HUES6 (cell line): ENCODE data around the gene ACTR3.
A peak's percentile ranks its signal among the peaks of the same experiment; 100 is the strongest.
"Not testable (repeated sequence)": the region's sequence is repeated elsewhere in the genome, so short reads cannot be mapped to it uniquely, and the experiment has no call there.

ENCODE experiments used
- H3K27ac ChIP-seq: 2 replicates; pipeline ENCODE4 v1.7.0; 2013; ENCODE audit warnings: low read depth, mild to moderate bottlenecking, low read length, inconsistent platforms
- H3K27me3 ChIP-seq: 2 replicates; pipeline ENCODE4 v1.6.1; 2013; ENCODE audit warnings: low read length; ENCODE audit not compliant: control insufficient read depth, insufficient read depth
- H3K36me3 ChIP-seq: 2 replicates; pipeline ENCODE4 v1.6.1; 2013; ENCODE audit warnings: low read length; ENCODE audit not compliant: control insufficient read depth, insufficient read depth
- H3K4me1 ChIP-seq: 2 replicates; pipeline ENCODE4 v1.6.1; 2013; ENCODE audit warnings: low read length; ENCODE audit not compliant: control insufficient read depth, insufficient read depth
- H3K4me3 ChIP-seq: 2 replicates; pipeline ENCODE4 v1.5.1; 2013; ENCODE audit warnings: low read depth, low read length
- H3K9ac ChIP-seq: one replicate; pipeline ENCODE4 v1.6.1; 2013; ENCODE audit warnings: mild to moderate bottlenecking, low read length
- H3K9me3 ChIP-seq: 2 replicates; pipeline ENCODE4 v1.6.1; 2013; ENCODE audit warnings: low read depth, low read length; ENCODE audit not compliant: control insufficient read depth, insufficient read depth

ACTR3 gene

DNA sequence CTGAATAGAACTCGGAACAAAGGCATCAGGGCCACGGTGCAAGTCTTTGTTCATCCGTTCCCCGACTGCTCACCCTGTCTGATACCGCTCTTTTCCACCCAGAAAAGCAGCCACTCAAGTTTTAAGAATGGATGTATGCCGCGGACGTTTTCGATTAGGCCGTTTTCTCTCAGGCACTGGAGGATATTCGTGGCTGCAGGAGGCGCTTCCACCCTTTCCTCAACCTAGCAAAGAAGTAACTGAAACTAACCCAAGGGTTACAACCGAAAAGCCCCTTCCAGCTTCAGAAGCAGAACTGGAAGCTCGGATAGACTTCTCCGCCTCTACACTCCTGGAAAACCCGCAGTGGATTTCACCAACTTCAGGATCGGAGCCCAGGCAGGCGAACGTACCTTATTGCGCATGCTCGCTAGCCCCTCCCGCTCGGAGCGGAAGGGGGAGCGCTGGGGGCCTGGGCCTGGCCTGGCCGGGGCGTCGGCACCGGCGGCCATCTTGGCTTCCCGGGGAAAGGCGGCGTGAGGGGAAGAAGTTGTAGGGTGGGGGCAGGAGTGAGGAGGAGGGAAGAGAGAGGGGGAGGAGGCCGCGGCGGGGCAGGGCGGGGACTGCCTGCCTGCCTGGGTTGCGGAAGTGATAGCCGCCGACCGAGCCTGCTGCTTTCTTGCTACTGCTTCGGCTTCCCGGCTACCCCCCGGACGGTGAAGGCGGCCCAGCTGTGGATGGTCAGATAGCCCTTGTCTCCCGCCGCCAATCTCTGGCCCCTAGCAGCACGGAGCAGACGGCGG lies at the start of gene ACTR3:
TSS of gene ACTR3 (plus strand) at position 619 of the 782 bp plus-strand sequence. CDS start 191 bp downstream, outside the sequence.
- Histone ChIP-seq H3K4me3 (peak within 1 kb of the TSS; percentile 88), H3K27me3 (no peaks in the 10 kb centered on the region), H3K9ac (peak within 1 kb of the TSS; percentile 97), H3K27ac (peak within 1 kb of the TSS; percentile 84), H3K9me3 (no peaks in the 10 kb centered on the region), H3K36me3 (peaks cover 5% of the 10 kb centered on the region; the same call in 1 of the 2 replicates), H3K4me1 (peaks cover 31% of the 10 kb centered on the region)

DNA sequence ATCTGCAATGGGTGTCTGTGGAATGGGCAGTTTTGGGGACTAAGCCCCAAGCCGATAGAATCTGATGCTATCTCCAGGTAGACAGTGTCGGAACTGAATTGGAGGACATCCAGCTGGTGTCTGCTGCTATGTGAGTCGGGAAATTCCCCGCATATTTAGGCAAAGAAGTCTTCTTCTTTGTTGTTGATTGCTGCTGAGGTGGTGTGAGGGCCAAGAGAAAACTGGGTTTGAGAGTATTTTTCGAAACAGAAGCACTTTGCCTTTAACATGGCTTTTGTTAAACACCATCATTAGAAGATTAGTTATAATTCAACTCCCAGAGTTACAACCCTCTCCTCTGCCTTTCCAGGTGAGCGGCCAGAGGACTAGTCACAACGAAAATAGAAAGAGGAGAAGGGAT lies 49.4 kb upstream of the ACTR3 start:
- no peak overlapping the region for H3K4me3 ChIP-seq
- H3K9me3 ChIP-seq, result peaks cover under 1% of the 10 kb centered on the region; the same call in 1 of the 2 replicates
- peaks cover 8% of the 10 kb centered on the region; the same call in 1 of the 2 replicates for H3K4me1 ChIP-seq
- no peak overlapping the region for H3K9ac ChIP-seq
- H3K27ac ChIP-seq, result no peak overlapping the region
- no peaks in the 10 kb centered on the region for H3K27me3 ChIP-seq
- no peaks in the 10 kb centered on the region for H3K36me3 ChIP-seq

DNA sequence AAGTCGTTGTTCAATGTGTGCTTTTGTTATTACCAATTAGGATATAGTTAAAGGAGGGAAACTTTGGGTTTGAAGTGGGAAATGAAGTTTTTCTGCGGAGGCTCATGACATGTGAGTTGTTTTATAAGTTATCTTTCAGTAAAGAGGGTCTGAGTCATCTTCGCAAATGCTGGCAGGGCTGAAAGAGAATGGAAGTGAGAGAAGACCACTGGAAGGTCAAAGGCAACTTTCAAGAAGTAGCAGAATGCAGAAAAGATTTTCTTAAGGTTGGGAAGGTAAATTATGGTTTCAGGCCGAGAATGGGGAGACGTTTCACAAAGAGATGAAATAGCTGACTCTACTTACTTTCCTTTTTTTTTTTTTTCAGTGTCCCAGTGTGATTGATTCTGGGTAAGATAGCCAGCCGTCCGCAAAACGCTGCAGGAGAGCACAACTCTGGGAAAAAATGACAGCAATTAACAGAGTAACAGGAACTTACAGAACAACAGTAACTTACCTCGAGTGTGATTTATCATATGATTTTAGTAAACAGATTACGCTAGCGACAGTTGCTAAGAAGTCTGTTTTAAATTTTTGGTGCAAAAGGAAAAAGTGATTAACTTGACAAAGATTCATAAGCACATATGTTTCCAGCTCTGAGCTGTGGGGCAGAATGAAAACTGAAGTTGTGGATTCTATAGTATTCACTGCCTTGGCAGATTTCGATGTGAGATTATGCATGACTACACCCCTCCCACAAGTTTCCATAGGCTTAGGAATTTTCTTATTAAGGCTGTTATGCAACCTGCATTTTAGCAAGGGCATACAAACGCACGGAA lies 46.8 kb upstream of the ACTR3 start:
- Histone ChIP-seq H3K27ac (no peak overlapping the region), H3K4me1 (peaks cover 8% of the 10 kb centered on the region; the same call in 1 of the 2 replicates), H3K9me3 (peaks cover 4% of the 10 kb centered on the region; the same call in 1 of the 2 replicates), H3K9ac (no peak overlapping the region), H3K4me3 (no peak overlapping the region), H3K36me3 (no peaks in the 10 kb centered on the region), H3K27me3 (no peaks in the 10 kb centered on the region)

DNA sequence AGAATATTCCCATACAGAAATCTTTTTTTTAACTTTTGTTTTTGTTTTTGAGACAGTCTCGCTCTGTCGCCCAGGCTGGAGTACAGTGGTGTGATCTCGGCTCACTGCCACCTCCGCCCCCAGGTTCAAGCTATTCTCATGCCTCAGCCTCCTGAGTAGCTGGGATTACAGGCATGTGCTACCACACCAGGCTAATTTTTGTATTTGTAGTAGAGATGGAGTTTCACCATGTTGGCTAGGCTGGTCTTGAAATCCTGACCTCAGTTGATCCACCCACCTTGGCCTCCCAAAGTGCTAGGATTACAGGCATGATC lies 46.2 kb upstream of the ACTR3 start:
- H3K36me3 ChIP-seq, H3K27ac ChIP-seq: not testable (repeated sequence)

DNA sequence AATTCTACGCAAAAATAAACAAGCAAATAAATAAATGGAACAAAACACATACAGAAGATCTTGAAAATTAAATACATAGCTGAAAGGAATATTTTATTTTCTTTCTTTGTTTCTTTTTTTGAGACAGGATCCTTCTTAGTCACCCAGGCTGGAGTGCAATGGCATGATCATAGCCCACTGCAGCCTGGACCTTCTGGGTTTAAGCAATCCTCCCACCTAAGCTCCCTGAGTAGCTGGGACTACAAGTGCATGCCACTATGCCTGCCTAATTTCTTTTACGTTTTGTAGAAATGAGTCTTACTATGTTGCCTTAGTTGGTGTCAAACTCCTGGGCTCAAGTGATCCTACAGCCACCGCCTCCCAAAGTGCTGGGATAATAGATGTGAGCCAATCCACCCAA lies 44.6 kb upstream of the ACTR3 start:
- Histone ChIP-seq H3K9me3 (peaks cover 4% of the 10 kb centered on the region; the same call in 1 of the 2 replicates), H3K4me3 (no peak overlapping the region), H3K4me1 (peaks cover 5% of the 10 kb centered on the region; the same call in 1 of the 2 replicates), H3K36me3 (no peaks in the 10 kb centered on the region), H3K27me3 (no peaks in the 10 kb centered on the region), H3K27ac (no peak overlapping the region), H3K9ac (no peak overlapping the region)

More for the DNA sequence above, 46.2 kb upstream of the ACTR3 start:
- not testable (repeated sequence) for H3K27me3 ChIP-seq, H3K4me3 ChIP-seq, H3K9ac ChIP-seq, H3K9me3 ChIP-seq, H3K4me1 ChIP-seq

DNA sequence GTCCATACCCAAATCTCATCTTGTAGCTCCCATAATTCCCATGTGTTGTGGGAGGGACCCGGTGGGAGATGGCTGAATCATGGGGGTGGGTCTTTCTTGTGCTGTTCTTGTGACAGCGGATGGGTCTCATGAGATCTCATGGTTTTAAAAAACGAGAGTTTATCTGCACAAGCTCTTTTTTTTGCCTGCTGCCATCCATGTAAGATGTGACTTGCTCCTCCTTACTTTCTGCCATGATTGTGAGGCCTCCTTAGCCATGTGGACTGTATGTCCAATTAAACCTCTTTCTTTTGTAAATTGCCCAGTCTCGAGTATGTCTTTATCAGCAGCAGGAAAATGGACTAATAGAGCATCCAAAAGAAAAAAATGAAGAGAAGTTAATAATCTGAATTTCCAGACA lies 44.1 kb upstream of the ACTR3 start:
- H3K27ac ChIP-seq, result not testable (repeated sequence)

DNA sequence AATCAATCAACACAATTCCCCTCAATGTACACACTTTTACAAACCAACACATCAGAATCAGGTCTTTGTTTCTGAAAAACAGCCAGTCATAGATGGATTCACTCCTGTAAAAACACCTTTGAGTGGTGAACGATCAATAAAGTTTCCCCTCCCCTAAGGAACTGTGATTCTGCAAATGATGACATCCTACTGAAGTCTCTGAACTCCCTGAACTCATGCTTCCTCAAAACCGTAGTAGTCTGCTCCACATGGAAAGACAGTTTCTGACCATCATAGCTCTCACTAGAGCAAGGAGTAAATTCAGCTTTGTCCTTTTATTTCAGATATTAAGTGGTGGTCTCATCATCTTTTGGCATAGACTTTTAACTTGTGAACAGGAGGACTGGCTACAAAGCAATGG lies 43.5 kb upstream of the ACTR3 start:
- no peak overlapping the region for H3K4me3 ChIP-seq
- no peaks in the 10 kb centered on the region for H3K4me1 ChIP-seq
- H3K27ac ChIP-seq, result no peak overlapping the region
- H3K9ac ChIP-seq, result no peak overlapping the region
- H3K36me3 ChIP-seq, result no peaks in the 10 kb centered on the region
- no peaks in the 10 kb centered on the region for H3K27me3 ChIP-seq
- peaks cover 4% of the 10 kb centered on the region; the same call in 1 of the 2 replicates for H3K9me3 ChIP-seq

More for the DNA sequence above, 44.1 kb upstream of the ACTR3 start:
- H3K4me3 ChIP-seq, H3K4me1 ChIP-seq, H3K9ac ChIP-seq, H3K27me3 ChIP-seq, H3K36me3 ChIP-seq, H3K9me3 ChIP-seq: not testable (repeated sequence)

DNA sequence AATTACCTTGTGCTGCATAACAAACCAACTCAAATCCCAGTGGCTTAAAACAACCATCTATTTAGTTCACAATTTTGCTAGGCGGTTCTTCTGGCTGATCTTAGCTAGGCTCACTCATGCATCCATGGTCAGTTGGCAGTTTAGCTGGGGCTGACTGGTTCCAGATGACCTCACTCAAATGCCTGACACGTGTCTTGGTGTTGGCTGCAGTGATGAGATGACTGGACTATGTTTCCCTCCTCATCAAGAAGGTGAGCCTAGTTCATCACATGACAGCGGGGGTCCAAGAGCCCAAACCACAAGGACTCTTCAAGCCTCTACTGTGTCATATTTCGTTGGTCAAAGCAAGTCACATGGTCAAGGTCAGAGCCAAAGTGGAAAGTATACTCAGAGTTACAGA lies 42.7 kb upstream of the ACTR3 start:
- Histone ChIP-seq H3K36me3 (no peaks in the 10 kb centered on the region), H3K4me1 (no peaks in the 10 kb centered on the region), H3K4me3 (no peak overlapping the region), H3K27me3 (no peaks in the 10 kb centered on the region), H3K9ac (no peak overlapping the region), H3K9me3 (peaks cover 4% of the 10 kb centered on the region; the same call in 1 of the 2 replicates), H3K27ac (no peak overlapping the region)

DNA sequence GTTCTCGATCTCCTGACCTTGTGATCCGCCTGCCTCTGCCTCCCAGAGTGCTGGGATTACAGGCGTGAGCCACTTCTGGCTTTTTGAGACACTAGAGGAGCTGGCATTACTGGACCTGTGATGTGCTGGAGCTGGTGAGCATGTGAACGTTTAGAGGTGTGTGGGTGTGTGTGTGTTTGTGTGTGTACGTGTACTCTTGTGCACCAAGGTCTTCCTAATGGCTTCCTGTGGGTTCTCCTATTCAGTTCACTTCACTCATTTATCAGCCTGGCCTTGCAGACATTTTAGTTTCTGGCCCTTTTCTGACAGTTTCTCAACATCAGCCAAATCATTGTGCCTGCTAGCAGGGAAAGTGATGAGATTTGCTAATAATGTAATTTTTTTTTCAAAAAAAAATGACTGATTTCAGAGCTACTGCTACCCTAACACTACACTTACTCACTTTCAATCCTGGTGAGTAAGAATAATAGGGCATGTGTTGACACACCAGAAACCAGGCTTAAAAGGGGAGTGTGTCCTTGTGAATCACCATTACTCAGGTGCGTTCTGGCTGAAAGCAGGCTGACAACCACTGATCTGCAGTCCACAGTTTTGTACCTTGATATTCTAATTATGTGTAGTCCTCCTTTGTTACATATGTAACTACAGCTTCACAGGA lies 41.0 kb upstream of the ACTR3 start:
- no peaks in the 10 kb centered on the region for H3K4me1 ChIP-seq
- H3K9ac ChIP-seq, result no peak overlapping the region
- peaks cover 4% of the 10 kb centered on the region; the same call in 1 of the 2 replicates for H3K9me3 ChIP-seq
- no peaks in the 10 kb centered on the region for H3K36me3 ChIP-seq
- H3K4me3 ChIP-seq, result no peak overlapping the region
- H3K27ac ChIP-seq, result no peak overlapping the region
- no peaks in the 10 kb centered on the region for H3K27me3 ChIP-seq

DNA sequence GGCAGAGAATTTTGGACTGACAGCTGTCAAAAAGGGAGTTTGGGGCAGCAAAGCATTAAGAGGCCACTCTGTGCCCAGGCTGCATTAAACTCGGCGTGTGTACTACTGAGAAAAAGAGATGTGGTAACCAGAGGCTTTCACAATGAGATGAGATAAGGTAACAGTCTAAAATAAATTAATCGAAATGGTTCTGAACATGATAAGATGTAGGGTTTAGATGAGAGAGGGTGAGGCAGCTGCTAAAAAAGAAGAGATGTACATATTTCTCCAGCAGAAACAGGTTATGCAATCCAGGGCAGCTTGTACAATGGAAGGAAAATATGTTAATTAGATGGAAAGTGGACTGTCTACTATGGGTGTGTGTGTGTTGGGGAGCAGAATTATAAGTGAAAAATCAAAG lies 39.2 kb upstream of the ACTR3 start:
- no peaks in the 10 kb centered on the region for H3K36me3 ChIP-seq
- H3K27me3 ChIP-seq, result no peaks in the 10 kb centered on the region
- H3K9ac ChIP-seq, result no peak overlapping the region
- peaks cover 2% of the 10 kb centered on the region; the same call in 1 of the 2 replicates for H3K9me3 ChIP-seq
- no peak overlapping the region for H3K4me3 ChIP-seq
- H3K27ac ChIP-seq, result no peak overlapping the region
- H3K4me1 ChIP-seq, result no peaks in the 10 kb centered on the region
